SK-N-SH (cell line): ENCODE data around the gene ITPA. TPM values are rescaled to one million over a fixed set of nuclear protein-coding genes. Genes with fewer than 3 reads are reported as not detected.

ENCODE experiments used
- CTCF ChIA-PET: fragments of 300-600, 350-600 bp; formaldehyde crosslinking; extraction: SDS; loops from one replicate; lab custom pipeline; 2021; lab: Yijun Ruan, JAX
- POLR2A ChIA-PET: fragments of 350-600 bp; sonication (Branson Sonifier 250); formaldehyde crosslinking; extraction: SDS; loops from one replicate; lab custom pipeline; 2020; ENCODE audit warnings: antibody characterized with exemption, inconsistent platforms; lab: Yijun Ruan, JAX
- DNase-seq: peaks from one replicate; pipeline ENCODE4 v3.0.0; 2012
- H2AFZ ChIP-seq: fragments of 200-600 bp; sonication (generic); 2 replicates; pipeline ENCODE4 v1.8.1; 2016; ENCODE audit warnings: antibody characterized with exemption, mild to moderate bottlenecking, low read depth
- H3F3A ChIP-seq: fragments of 200-600 bp; sonication (generic); replicated peaks from 2 replicates; pipeline ENCODE3; 2016; ENCODE audit warnings: antibody characterized with exemption, mild to moderate bottlenecking; ENCODE audit not compliant: insufficient read depth
- H3K27ac ChIP-seq, 2 experiments: fragments of 200-500 bp in 1 of 2; fragments of 200-600 bp in 1 of 2; sonication (Bioruptor generic) in 1 of 2; sonication (generic), shearing (Covaris generic) in 1 of 2; 2 replicates each; pipeline versions ENCODE4 v1.5.1 to v1.6.1; 2014 to 2016; ENCODE audit warnings: low read depth in 2 of 2, inconsistent platforms in 1 of 2, low read length in 1 of 2, mild to moderate bottlenecking in 1 of 2, mixed read lengths in 1 of 2
- H3K27me3 ChIP-seq: fragments of 200-600 bp; sonication (generic), shearing (Covaris generic); 2 replicates; pipeline ENCODE4 v1.6.1; 2016; ENCODE audit warnings: mixed run types; ENCODE audit not compliant: insufficient read depth
- H3K36me3 ChIP-seq, 2 experiments: fragments of 200-500 bp in 1 of 2; fragments of 200-600 bp in 1 of 2; sonication (Bioruptor generic) in 1 of 2; sonication (generic) in 1 of 2; replicated peaks in 1 of 2; 2 replicates each; pipeline versions ENCODE3 to v1.5.1; 2014 to 2016; ENCODE audit warnings: low read length in 1 of 2, mild to moderate bottlenecking in 1 of 2; ENCODE audit not compliant: insufficient read depth in 2 of 2, control insufficient read depth in 1 of 2
- H3K4me1 ChIP-seq, 2 experiments: fragments of 200-500 bp in 1 of 2; fragments of 200-600 bp in 1 of 2; sonication (Bioruptor generic) in 1 of 2; sonication (generic), shearing (Covaris generic) in 1 of 2; 2 replicates each; pipeline versions ENCODE4 v1.5.1 to v1.6.1; 2014 to 2016; ENCODE audit warnings: low read depth in 1 of 2, low read length in 1 of 2, mixed run types in 1 of 2; ENCODE audit not compliant: insufficient read depth in 2 of 2, control insufficient read depth in 1 of 2
- H3K4me2 ChIP-seq: fragments of 200-600 bp; sonication (generic), shearing (Covaris generic); 2 replicates; pipeline ENCODE4 v1.6.1; 2017; ENCODE audit warnings: mixed run types
- H3K4me3 ChIP-seq, 2 experiments: fragments of 200-500 bp in 1 of 2; fragments of 200-600 bp in 1 of 2; sonication (Bioruptor generic) in 1 of 2; sonication (generic), shearing (Covaris generic) in 1 of 2; 2 replicates each; pipeline versions ENCODE4 v1.5.1 to v1.8.1; 2014 to 2016; ENCODE audit warnings: low read depth in 2 of 2, inconsistent platforms in 1 of 2, low read length in 1 of 2, mild to moderate bottlenecking in 1 of 2, mixed read lengths in 1 of 2, moderate library complexity in 1 of 2
- H3K79me2 ChIP-seq: fragments of 200-600 bp; sonication (generic); 2 replicates; pipeline ENCODE4 v1.8.1; 2017; ENCODE audit warnings: mild to moderate bottlenecking; ENCODE audit not compliant: insufficient read depth
- H3K9ac ChIP-seq: fragments of 200-600 bp; sonication (generic); 2 replicates; pipeline ENCODE4 v1.6.1; 2017; ENCODE audit warnings: mixed run types
- H3K9me2 ChIP-seq: fragments of 200-600 bp; sonication (generic); 2 replicates; pipeline ENCODE4 v1.6.1; 2017; ENCODE audit warnings: mixed run types
- H3K9me3 ChIP-seq: fragments of 200-600 bp; sonication (generic); 2 replicates; pipeline ENCODE4 v1.6.1; 2017; ENCODE audit warnings: mixed run types, mild to moderate bottlenecking, moderate library complexity
- H4K20me1 ChIP-seq: fragments of 200-600 bp; sonication (generic); 2 replicates; pipeline ENCODE4 v1.6.1; 2017; ENCODE audit warnings: mild to moderate bottlenecking, mixed run types; ENCODE audit not compliant: insufficient read depth
- EP300 ChIP-seq, 2 experiments: IDR thresholded peaks; 2 replicates each; pipeline versions ENCODE4 v1.4.0 to v1.6.1; 2012; ENCODE audit warnings: borderline replicate concordance in 1 of 2, low read depth in 1 of 2, low read length in 1 of 2
- FOSL2 ChIP-seq: IDR thresholded peaks from 2 replicates; pipeline ENCODE4 v1.4.0; 2012; ENCODE audit warnings: low read depth, mild to moderate bottlenecking, moderate library complexity, borderline replicate concordance
- FOXM1 ChIP-seq: IDR thresholded peaks from 2 replicates; pipeline ENCODE4 v1.4.0; 2012; ENCODE audit warnings: low read depth, mild to moderate bottlenecking
- IRF3 ChIP-seq: fragments of 150-350 bp; IDR thresholded peaks from 2 replicates; pipeline ENCODE4 v1.6.1; 2016; ENCODE audit warnings: mild to moderate bottlenecking, low read depth, low read length
- JUND ChIP-seq: IDR thresholded peaks from 2 replicates; pipeline ENCODE4 v1.4.0; 2012
- MAX ChIP-seq: IDR thresholded peaks from 2 replicates; pipeline ENCODE4 v1.4.0; 2012; ENCODE audit warnings: low read depth
- NFIC ChIP-seq: IDR thresholded peaks from 2 replicates; pipeline ENCODE4 v1.4.0; 2012; ENCODE audit warnings: borderline replicate concordance
- RAD21 ChIP-seq: IDR thresholded peaks from 2 replicates; pipeline ENCODE4 v1.6.1; 2012; ENCODE audit warnings: mild to moderate bottlenecking, low read length
- RCOR1 ChIP-seq: fragments of 150-350 bp; IDR thresholded peaks from 2 replicates; pipeline ENCODE4 v1.6.1; 2017; ENCODE audit warnings: antibody characterized with exemption, low read length
- RFX5 ChIP-seq: IDR thresholded peaks from 2 replicates; pipeline ENCODE4 v1.6.1; 2012; ENCODE audit warnings: mild to moderate bottlenecking, improper control_type of control experiment, low read length
- RXRA ChIP-seq: IDR thresholded peaks from 2 replicates; pipeline ENCODE4 v1.4.0; 2012; ENCODE audit warnings: low read depth, mild to moderate bottlenecking, borderline replicate concordance
- TEAD4 ChIP-seq: IDR thresholded peaks from 2 replicates; pipeline ENCODE4 v1.4.0; 2012; ENCODE audit warnings: mild to moderate bottlenecking, borderline replicate concordance; ENCODE audit not compliant: insufficient read depth
- USF2 ChIP-seq: fragments of 150-350 bp; IDR thresholded peaks from 2 replicates; pipeline ENCODE4 v1.6.1; 2017; ENCODE audit warnings: antibody characterized with exemption, low read length, low read depth, borderline replicate concordance
- ZBTB33 ChIP-seq: IDR thresholded peaks from 2 replicates; pipeline ENCODE4 v1.4.0; 2012; ENCODE audit warnings: low read depth, borderline replicate concordance
- WGBS: methylation state at CpG from one replicate; pipeline ENCODE4 v1.1.6; 2017; ENCODE audit warnings: low lambda C conversion rate; 5-methylcytosine and 5-hydroxymethylcytosine counted together
- polyA plus RNA-seq, 3 experiments: library from polyadenylated mRNA; depleted of rRNA; stranded (reverse); fragments of >200 nt; gene quantifications; 2 replicates each; pipeline ENCODE4 v1.2.3, GENCODE V29; 2012

Gene ITPA
- polyA plus RNA-seq, 1 of the 3 experiments (the other 2 are of a cell fraction) = 66.7 TPM

GRCh38 chr20:3202965-3203314 lies 6.4 kb upstream of the ITPA start:
- H3K79me2 ChIP-seq = peaks cover 33% of the 10 kb centered on the region
- H3K9ac ChIP-seq = peak overlapping the region; percentile 81
- peak overlapping the region; percentile 81 to 90 for H3K4me3 ChIP-seq
- ChIA-PET CTCF (interaction anchor here (0.5 to 1.7 kb wide), 5 partner anchors 14 to 868 kb away, joined by 3 to 8 read pairs (median 3); no protein-coding TSS in a partner anchor), POLR2A (interaction anchor here (0.7 kb wide), 1 partner anchor 42 kb away, joined by 3 read pairs; no protein-coding TSS in a partner anchor)
- no peaks in the 10 kb centered on the region for H3F3A ChIP-seq
- peaks cover 8 to 15% of the 10 kb centered on the region in 2 experiments for H3K36me3 ChIP-seq
- H3K27me3 ChIP-seq = no peaks in the 10 kb centered on the region
- no peaks in the 10 kb centered on the region for H4K20me1 ChIP-seq
- H3K4me2 ChIP-seq = peak overlapping the region; percentile 99
- TF ChIP-seq TEAD4 (no peak), MAX (no peak), ZBTB33 (no peak), JUND (no peak), NFIC (no peak), FOSL2 (no peak), RFX5 (no peak), IRF3 (no peak), USF2 (no peak)
- H3K27ac ChIP-seq = no peak overlapping the region; a peak in 1 of 4 replicates
- H3K4me1 ChIP-seq = peaks cover 5 to 11% of the 10 kb centered on the region in 2 experiments; a peak in 2 of 4 replicates
- no peaks in the 10 kb centered on the region for H3K9me2 ChIP-seq
- 38% methylated on average over 9 of the region's 9 CpGs for WGBS
- no peak overlapping the region for H2AFZ ChIP-seq
- H3K9me3 ChIP-seq = no peaks in the 10 kb centered on the region
- no peak for DNase-seq

GRCh38 chr20:3203315-3204123 lies 5.8 kb upstream of the ITPA start:
- Histone ChIP-seq H3K4me1 (peaks cover 5 to 16% of the 10 kb centered on the region in 2 experiments; a peak in 2 of 4 replicates), H4K20me1 (no peaks in the 10 kb centered on the region), H3K36me3 (peaks cover 8 to 15% of the 10 kb centered on the region in 2 experiments), H3K79me2 (peaks cover 38% of the 10 kb centered on the region), H2AFZ (peak overlapping the region; percentile 85; the same call in 1 of the 2 replicates), H3F3A (no peaks in the 10 kb centered on the region), H3K9me2 (no peaks in the 10 kb centered on the region), H3K27ac (peak overlapping the region; percentile 70 to 90)
- DNase-seq = peak; percentile 74
- TF ChIP-seq RCOR1 (no peak), TEAD4 (no peak), FOSL2 (no peak), FOXM1 (no peak), EP300 (IDR thresholded peaks at IDR 0.05; ENCODE audit: borderline replicate concordance in 1 of 2, low read depth in 1 of 2, low read length in 1 of 2) (no peak), RXRA (no peak), RAD21 (no peak), NFIC (no peak)
- TF ChIP-seq, all 33 proteins: peak for 0
- H3K9me3 ChIP-seq = no peaks in the 10 kb centered on the region
- POLR2A ChIA-PET = interaction anchor here (0.7 kb wide), 1 partner anchor 42 kb away, joined by 3 read pairs; no protein-coding TSS in a partner anchor
- WGBS = 12% methylated on average over 22 of the region's 31 CpGs
- H3K27me3 ChIP-seq = no peaks in the 10 kb centered on the region
- H3K9ac ChIP-seq = peak overlapping the region; percentile 81
- peak overlapping the region; percentile 81 to 90 for H3K4me3 ChIP-seq
- H3K4me2 ChIP-seq = peak overlapping the region; percentile 99
- CTCF ChIA-PET = interaction anchor here (0.5 to 1.7 kb wide), 5 partner anchors 13 to 868 kb away, joined by 3 to 8 read pairs (median 3); no protein-coding TSS in a partner anchor
